WTC11 (cell line): ENCODE results near the gene RRBP1.

Experiments used
- ESRRA ChIP-seq: sonication (generic); formaldehyde crosslinking; IDR thresholded peaks from 2 replicates; pipeline ENCODE4 v1.8.1; 2022; ENCODE audit warnings: mild to moderate bottlenecking, missing genetic modification reagents, borderline replicate concordance
- HMGA2 ChIP-seq: fragments of 250-450 bp; sonication (Bioruptor Pico); IDR thresholded peaks from 2 replicates; pipeline ENCODE4 v1.4.0; 2021; ENCODE audit warnings: mild to moderate bottlenecking, moderate library complexity
- NFATC4 ChIP-seq: fragments of 250-450 bp; sonication (Bioruptor Pico); IDR thresholded peaks from 2 replicates; pipeline ENCODE4 v1.9.0; 2021; ENCODE audit warnings: mild to moderate bottlenecking
- NR1H2 ChIP-seq: sonication (generic); formaldehyde crosslinking; IDR thresholded peaks from 2 replicates; pipeline ENCODE4 v1.9.0; 2021; ENCODE audit warnings: mild to moderate bottlenecking, moderate library complexity, missing genetic modification reagents
- SP1 ChIP-seq: sonication (generic); formaldehyde crosslinking; conservative IDR thresholded peaks from 2 replicates; pipeline ENCODE4 v1.8.1; 2022; ENCODE audit warnings: missing genetic modification reagents
- TF ChIP-seq, protein P1 (sequence below): fragments of 200-600 bp; IDR thresholded peaks from 2 replicates; pipeline ENCODE4 v1.8.0; 2022; ENCODE audit warnings: antibody characterized with exemption
- TF ChIP-seq, protein P2 (sequence below): sonication (generic); formaldehyde crosslinking; conservative IDR thresholded peaks from 2 replicates; pipeline ENCODE4 v1.8.1; 2023; ENCODE audit warnings: mild to moderate bottlenecking, low read depth, missing genetic modification reagents, moderate library complexity
- TF ChIP-seq, protein P3 (sequence below): sonication (generic); formaldehyde crosslinking; IDR thresholded peaks from 2 replicates; pipeline ENCODE4 v1.8.0; 2022; ENCODE audit warnings: mild to moderate bottlenecking, missing genetic modification reagents
- TF ChIP-seq, protein P4 (sequence below): sonication (generic); formaldehyde crosslinking; IDR thresholded peaks from 2 replicates; pipeline ENCODE4 v1.8.1; 2023; ENCODE audit warnings: mild to moderate bottlenecking, missing genetic modification reagents, moderate library complexity

DNA sequence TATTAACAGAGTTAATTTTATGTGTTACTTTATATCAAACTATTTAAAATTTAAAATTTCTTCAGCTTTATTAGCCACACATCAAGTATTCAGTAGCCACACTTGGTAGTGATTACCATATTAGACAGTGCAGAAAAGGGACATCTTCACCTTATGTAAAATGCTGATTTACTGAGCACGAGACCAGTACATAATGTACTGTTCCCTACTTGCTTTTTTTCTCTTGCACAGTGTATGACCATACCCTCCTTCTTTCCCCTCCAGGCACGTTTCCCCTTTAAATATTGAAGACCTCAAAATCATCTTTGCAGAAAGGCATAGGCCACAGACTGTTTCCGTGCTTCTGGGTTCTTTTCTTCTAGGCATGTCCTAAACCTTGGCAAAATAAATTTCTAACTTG, 94.2 kb downstream of the RRBP1 start:
- TF ChIP-seq, protein P1, sequence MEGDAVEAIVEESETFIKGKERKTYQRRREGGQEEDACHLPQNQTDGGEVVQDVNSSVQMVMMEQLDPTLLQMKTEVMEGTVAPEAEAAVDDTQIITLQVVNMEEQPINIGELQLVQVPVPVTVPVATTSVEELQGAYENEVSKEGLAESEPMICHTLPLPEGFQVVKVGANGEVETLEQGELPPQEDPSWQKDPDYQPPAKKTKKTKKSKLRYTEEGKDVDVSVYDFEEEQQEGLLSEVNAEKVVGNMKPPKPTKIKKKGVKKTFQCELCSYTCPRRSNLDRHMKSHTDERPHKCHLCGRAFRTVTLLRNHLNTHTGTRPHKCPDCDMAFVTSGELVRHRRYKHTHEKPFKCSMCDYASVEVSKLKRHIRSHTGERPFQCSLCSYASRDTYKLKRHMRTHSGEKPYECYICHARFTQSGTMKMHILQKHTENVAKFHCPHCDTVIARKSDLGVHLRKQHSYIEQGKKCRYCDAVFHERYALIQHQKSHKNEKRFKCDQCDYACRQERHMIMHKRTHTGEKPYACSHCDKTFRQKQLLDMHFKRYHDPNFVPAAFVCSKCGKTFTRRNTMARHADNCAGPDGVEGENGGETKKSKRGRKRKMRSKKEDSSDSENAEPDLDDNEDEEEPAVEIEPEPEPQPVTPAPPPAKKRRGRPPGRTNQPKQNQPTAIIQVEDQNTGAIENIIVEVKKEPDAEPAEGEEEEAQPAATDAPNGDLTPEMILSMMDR: no peak
- TF ChIP-seq NFATC4 (CRISPR knock-in tag): no peak
- TF ChIP-seq, protein P2, sequence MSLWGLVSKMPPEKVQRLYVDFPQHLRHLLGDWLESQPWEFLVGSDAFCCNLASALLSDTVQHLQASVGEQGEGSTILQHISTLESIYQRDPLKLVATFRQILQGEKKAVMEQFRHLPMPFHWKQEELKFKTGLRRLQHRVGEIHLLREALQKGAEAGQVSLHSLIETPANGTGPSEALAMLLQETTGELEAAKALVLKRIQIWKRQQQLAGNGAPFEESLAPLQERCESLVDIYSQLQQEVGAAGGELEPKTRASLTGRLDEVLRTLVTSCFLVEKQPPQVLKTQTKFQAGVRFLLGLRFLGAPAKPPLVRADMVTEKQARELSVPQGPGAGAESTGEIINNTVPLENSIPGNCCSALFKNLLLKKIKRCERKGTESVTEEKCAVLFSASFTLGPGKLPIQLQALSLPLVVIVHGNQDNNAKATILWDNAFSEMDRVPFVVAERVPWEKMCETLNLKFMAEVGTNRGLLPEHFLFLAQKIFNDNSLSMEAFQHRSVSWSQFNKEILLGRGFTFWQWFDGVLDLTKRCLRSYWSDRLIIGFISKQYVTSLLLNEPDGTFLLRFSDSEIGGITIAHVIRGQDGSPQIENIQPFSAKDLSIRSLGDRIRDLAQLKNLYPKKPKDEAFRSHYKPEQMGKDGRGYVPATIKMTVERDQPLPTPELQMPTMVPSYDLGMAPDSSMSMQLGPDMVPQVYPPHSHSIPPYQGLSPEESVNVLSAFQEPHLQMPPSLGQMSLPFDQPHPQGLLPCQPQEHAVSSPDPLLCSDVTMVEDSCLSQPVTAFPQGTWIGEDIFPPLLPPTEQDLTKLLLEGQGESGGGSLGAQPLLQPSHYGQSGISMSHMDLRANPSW (CRISPR knock-in tag): no peak
- TF ChIP-seq, protein P3, sequence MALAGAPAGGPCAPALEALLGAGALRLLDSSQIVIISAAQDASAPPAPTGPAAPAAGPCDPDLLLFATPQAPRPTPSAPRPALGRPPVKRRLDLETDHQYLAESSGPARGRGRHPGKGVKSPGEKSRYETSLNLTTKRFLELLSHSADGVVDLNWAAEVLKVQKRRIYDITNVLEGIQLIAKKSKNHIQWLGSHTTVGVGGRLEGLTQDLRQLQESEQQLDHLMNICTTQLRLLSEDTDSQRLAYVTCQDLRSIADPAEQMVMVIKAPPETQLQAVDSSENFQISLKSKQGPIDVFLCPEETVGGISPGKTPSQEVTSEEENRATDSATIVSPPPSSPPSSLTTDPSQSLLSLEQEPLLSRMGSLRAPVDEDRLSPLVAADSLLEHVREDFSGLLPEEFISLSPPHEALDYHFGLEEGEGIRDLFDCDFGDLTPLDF (CRISPR knock-in tag): no peak
- TF ChIP-seq ESRRA: no peak
- TF ChIP-seq HMGA2: no peak
- no peak for TF ChIP-seq NR1H2 (CRISPR knock-in tag)
- TF ChIP-seq, protein P4, sequence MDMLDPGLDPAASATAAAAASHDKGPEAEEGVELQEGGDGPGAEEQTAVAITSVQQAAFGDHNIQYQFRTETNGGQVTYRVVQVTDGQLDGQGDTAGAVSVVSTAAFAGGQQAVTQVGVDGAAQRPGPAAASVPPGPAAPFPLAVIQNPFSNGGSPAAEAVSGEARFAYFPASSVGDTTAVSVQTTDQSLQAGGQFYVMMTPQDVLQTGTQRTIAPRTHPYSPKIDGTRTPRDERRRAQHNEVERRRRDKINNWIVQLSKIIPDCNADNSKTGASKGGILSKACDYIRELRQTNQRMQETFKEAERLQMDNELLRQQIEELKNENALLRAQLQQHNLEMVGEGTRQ (CRISPR knock-in tag): no peak
- no peak for TF ChIP-seq SP1 (CRISPR knock-in tag)
